Bronchial epithelial cell (primary cell): ENCODE results near the gene FN3KRP. TPM values are rescaled to one million over a fixed set of nuclear protein-coding genes. Genes with fewer than 3 reads are reported as not detected.

ENCODE experiments used
- DNase-seq: peaks from one replicate; pipeline ENCODE4 v3.0.0-alpha.2; 2010; ENCODE audit warnings: low read depth
- FAIRE-seq: peaks from 2 replicates; lab custom pipeline; 2011; peaks lifted over from hg19 to GRCh38; lab: Jason Lieb, UNC
- H3K27me3 ChIP-seq: 2 replicates; pipeline ENCODE4 v1.5.1; 2011; ENCODE audit warnings: low read length; ENCODE audit not compliant: control insufficient read depth, insufficient read depth
- H3K36me3 ChIP-seq: 2 replicates; pipeline ENCODE4 v1.5.1; 2011; ENCODE audit warnings: low read length; ENCODE audit not compliant: control insufficient read depth, insufficient read depth
- H3K4me3 ChIP-seq: 2 replicates; pipeline ENCODE4 v1.5.1; 2011; ENCODE audit warnings: mild to moderate bottlenecking, low read depth, low read length, control low read depth
- CTCF ChIP-seq: IDR thresholded peaks from 2 replicates; pipeline ENCODE4 v1.5.1; 2011; ENCODE audit warnings: mild to moderate bottlenecking, moderate library complexity, low read length, control low read depth, inconsistent platforms; ENCODE audit not compliant: insufficient read depth, severe bottlenecking
- total RNA-seq: library from RNA; depleted of rRNA; stranded (reverse); fragments of >200 nt; gene quantifications from 2 replicates; pipeline ENCODE4 v1.2.1, GENCODE V29; 2014

Gene FN3KRP
- total RNA-seq, 1 donor from 2014 or later, result 21.3 TPM

- H3K4me3 ChIP-seq, result no peak overlapping the region
- no peaks in the 10 kb centered on the region for H3K36me3 ChIP-seq
- DNase-seq (no peak), FAIRE-seq (no peak)
- H3K27me3 ChIP-seq, result no peaks in the 10 kb centered on the region
- no peak for TF ChIP-seq CTCF
These were observed 14.1 kb upstream of the FN3KRP start for GRCh38 chr17:82702231-82702927.

- TF ChIP-seq CTCF, result no peak
- no peaks in the 10 kb centered on the region for H3K27me3 ChIP-seq
- H3K4me3 ChIP-seq, result no peak overlapping the region
- DNase-seq (no peak), FAIRE-seq (no peak)
- no peaks in the 10 kb centered on the region for H3K36me3 ChIP-seq
These were observed 13.3 kb upstream of the FN3KRP start for GRCh38 chr17:82703036-82703745.

- FAIRE-seq (no peak), DNase-seq (no peak)
- H3K36me3 ChIP-seq, result no peaks in the 10 kb centered on the region
- no peak overlapping the region for H3K4me3 ChIP-seq
- no peak for TF ChIP-seq CTCF
- no peaks in the 10 kb centered on the region for H3K27me3 ChIP-seq
These were observed 12.3 kb upstream of the FN3KRP start for GRCh38 chr17:82703935-82704865.

- DNase-seq (no peak), FAIRE-seq (no peak)
- H3K4me3 ChIP-seq, result no peak overlapping the region
- H3K36me3 ChIP-seq, result no peaks in the 10 kb centered on the region
- no peak for TF ChIP-seq CTCF
- H3K27me3 ChIP-seq, result no peaks in the 10 kb centered on the region
These were observed 11.6 kb upstream of the FN3KRP start for GRCh38 chr17:82704886-82705285.

- no peak overlapping the region for H3K4me3 ChIP-seq
- TF ChIP-seq CTCF, result no peak
- H3K27me3 ChIP-seq, result no peaks in the 10 kb centered on the region
- FAIRE-seq, result no peak
- no peaks in the 10 kb centered on the region for H3K36me3 ChIP-seq
- no peak for DNase-seq
These were observed 10.8 kb upstream of the FN3KRP start for GRCh38 chr17:82705756-82706155.
